HEK293 (cell line): Measurements from ENCODE around the gene LRCH4.

Experiments used
- KLF8 ChIP-seq: fragments of 450-650 bp; formaldehyde crosslinking; IDR thresholded peaks from 2 replicates; pipeline ENCODE4 v1.5.1; 2016; ENCODE audit warnings: missing biosample characterization, missing genetic modification characterization
- OSR2 ChIP-seq: fragments of 450-650 bp; formaldehyde crosslinking; IDR thresholded peaks from 2 replicates; pipeline ENCODE4 v1.5.1; 2016; ENCODE audit warnings: missing biosample characterization, missing genetic modification characterization
- REPIN1 ChIP-seq: fragments of 450-650 bp; formaldehyde crosslinking; IDR thresholded peaks from 2 replicates; pipeline ENCODE4 v1.5.1; 2017; ENCODE audit warnings: missing biosample characterization, missing genetic modification characterization, low read depth
- SP2 ChIP-seq: fragments of 450-650 bp; formaldehyde crosslinking; IDR thresholded peaks from 2 replicates; pipeline ENCODE4 v1.5.1; 2016; ENCODE audit warnings: missing biosample characterization, missing genetic modification characterization
- ZBTB17 ChIP-seq: fragments of 450-650 bp; formaldehyde crosslinking; IDR thresholded peaks from 2 replicates; pipeline ENCODE4 v1.5.1; 2016; ENCODE audit warnings: missing biosample characterization, missing genetic modification characterization
- ZBTB26 ChIP-seq: fragments of 450-650 bp; formaldehyde crosslinking; optimal IDR thresholded peaks from 2 replicates; pipeline ENCODE3; 2016; ENCODE audit warnings: missing biosample characterization, mild to moderate bottlenecking, missing genetic modification characterization
- ZBTB6 ChIP-seq: fragments of 450-650 bp; formaldehyde crosslinking; IDR thresholded peaks from 2 replicates; pipeline ENCODE4 v1.5.1; 2017; ENCODE audit warnings: missing biosample characterization, missing genetic modification characterization
- ZBTB7A ChIP-seq: fragments of 450-650 bp; formaldehyde crosslinking; IDR thresholded peaks from 2 replicates; pipeline ENCODE4 v1.5.1; 2016; ENCODE audit warnings: low read depth, missing biosample characterization, missing genetic modification characterization
- ZFHX2 ChIP-seq: fragments of 450-650 bp; formaldehyde crosslinking; conservative IDR thresholded peaks from 2 replicates; pipeline ENCODE4 v1.5.1; 2016; ENCODE audit warnings: missing biosample characterization, missing genetic modification characterization
- ZNF140 ChIP-seq: fragments of 450-650 bp; formaldehyde crosslinking; IDR thresholded peaks from 2 replicates; pipeline ENCODE4 v1.5.1; 2016; ENCODE audit warnings: missing biosample characterization, missing genetic modification characterization
- ZNF146 ChIP-seq: fragments of 450-650 bp; formaldehyde crosslinking; IDR thresholded peaks from 2 replicates; pipeline ENCODE4 v1.5.1; 2016; ENCODE audit warnings: missing biosample characterization, missing genetic modification characterization
- ZNF169 ChIP-seq: fragments of 450-650 bp; formaldehyde crosslinking; IDR thresholded peaks from 2 replicates; pipeline ENCODE4 v1.5.1; 2016; ENCODE audit warnings: missing biosample characterization, missing genetic modification characterization
- ZNF175 ChIP-seq: fragments of 450-650 bp; formaldehyde crosslinking; IDR thresholded peaks from 2 replicates; pipeline ENCODE4 v1.5.1; 2016; ENCODE audit warnings: missing biosample characterization, missing genetic modification characterization
- ZNF184 ChIP-seq: fragments of 450-650 bp; IDR thresholded peaks from 2 replicates; pipeline ENCODE4 v1.5.1; 2018; ENCODE audit warnings: missing biosample characterization, mild to moderate bottlenecking, missing genetic modification characterization
- ZNF24 ChIP-seq: fragments of 450-650 bp; formaldehyde crosslinking; IDR thresholded peaks from 2 replicates; pipeline ENCODE4 v1.5.1; 2016; ENCODE audit warnings: missing biosample characterization, missing genetic modification characterization
- ZNF280C ChIP-seq: fragments of 450-650 bp; formaldehyde crosslinking; IDR thresholded peaks from 2 replicates; pipeline ENCODE4 v1.5.1; 2016; ENCODE audit warnings: missing biosample characterization, missing genetic modification characterization
- ZNF302 ChIP-seq: fragments of 450-650 bp; formaldehyde crosslinking; IDR thresholded peaks from 2 replicates; pipeline ENCODE4 v1.5.1; 2016; ENCODE audit warnings: missing biosample characterization, missing genetic modification characterization, low read depth
- ZNF354C ChIP-seq: fragments of 450-650 bp; formaldehyde crosslinking; IDR thresholded peaks from 2 replicates; pipeline ENCODE4 v1.5.1; 2016; ENCODE audit warnings: missing biosample characterization, missing genetic modification characterization, low read depth, borderline replicate concordance
- ZNF366 ChIP-seq: fragments of 450-650 bp; formaldehyde crosslinking; conservative IDR thresholded peaks from 2 replicates; pipeline ENCODE4 v1.5.1; 2016; ENCODE audit warnings: missing biosample characterization, missing genetic modification characterization
- ZNF394 ChIP-seq: fragments of 450-650 bp; formaldehyde crosslinking; IDR thresholded peaks from 2 replicates; pipeline ENCODE4 v1.5.1; 2016; ENCODE audit warnings: missing biosample characterization, missing genetic modification characterization, mild to moderate bottlenecking, moderate library complexity, borderline replicate concordance
- ZNF398 ChIP-seq: fragments of 450-650 bp; formaldehyde crosslinking; IDR thresholded peaks from 2 replicates; pipeline ENCODE4 v1.5.1; 2017; ENCODE audit warnings: missing biosample characterization, missing genetic modification characterization
- ZNF416 ChIP-seq: fragments of 450-650 bp; formaldehyde crosslinking; IDR thresholded peaks from 2 replicates; pipeline ENCODE4 v1.5.1; 2016; ENCODE audit warnings: missing biosample characterization, missing genetic modification characterization
- ZNF433 ChIP-seq: fragments of 450-650 bp; formaldehyde crosslinking; IDR thresholded peaks from 2 replicates; pipeline ENCODE4 v1.5.1; 2016; ENCODE audit warnings: missing biosample characterization, missing genetic modification characterization, low read depth
- ZNF473 ChIP-seq: fragments of 450-650 bp; formaldehyde crosslinking; IDR thresholded peaks from 2 replicates; pipeline ENCODE4 v1.5.1; 2017; ENCODE audit warnings: missing biosample characterization, missing genetic modification characterization
- ZNF677 ChIP-seq: fragments of 450-650 bp; IDR thresholded peaks from 2 replicates; pipeline ENCODE4 v1.5.0; 2018; ENCODE audit warnings: missing biosample characterization, mild to moderate bottlenecking, missing genetic modification characterization, moderate library complexity
- ZNF707 ChIP-seq: fragments of 450-650 bp; formaldehyde crosslinking; IDR thresholded peaks from 2 replicates; pipeline ENCODE4 v1.5.1; 2016; ENCODE audit warnings: missing biosample characterization, missing genetic modification characterization
- ZNF768 ChIP-seq: fragments of 450-650 bp; formaldehyde crosslinking; IDR thresholded peaks from 2 replicates; pipeline ENCODE4 v1.5.1; 2018; ENCODE audit warnings: missing biosample characterization, mild to moderate bottlenecking, missing genetic modification characterization
- ZNF776 ChIP-seq: fragments of 450-650 bp; formaldehyde crosslinking; IDR thresholded peaks from 2 replicates; pipeline ENCODE4 v1.5.0; 2017; ENCODE audit warnings: missing biosample characterization, missing genetic modification characterization, borderline replicate concordance
- ZSCAN30 ChIP-seq: fragments of 450-650 bp; IDR thresholded peaks from 2 replicates; pipeline ENCODE4 v1.5.1; 2018; ENCODE audit warnings: missing biosample characterization, mild to moderate bottlenecking, missing genetic modification characterization, moderate library complexity
- TF ChIP-seq, protein P1 (sequence below): fragments of 450-650 bp; formaldehyde crosslinking; IDR thresholded peaks from 2 replicates; pipeline ENCODE4 v1.5.1; 2017; ENCODE audit warnings: missing biosample characterization, missing genetic modification characterization
- TF ChIP-seq, protein P2 (sequence below): fragments of 450-650 bp; IDR thresholded peaks from 2 replicates; pipeline ENCODE4 v1.5.1; 2018; ENCODE audit warnings: missing biosample characterization, missing genetic modification characterization

The LRCH4 gene

DNA sequence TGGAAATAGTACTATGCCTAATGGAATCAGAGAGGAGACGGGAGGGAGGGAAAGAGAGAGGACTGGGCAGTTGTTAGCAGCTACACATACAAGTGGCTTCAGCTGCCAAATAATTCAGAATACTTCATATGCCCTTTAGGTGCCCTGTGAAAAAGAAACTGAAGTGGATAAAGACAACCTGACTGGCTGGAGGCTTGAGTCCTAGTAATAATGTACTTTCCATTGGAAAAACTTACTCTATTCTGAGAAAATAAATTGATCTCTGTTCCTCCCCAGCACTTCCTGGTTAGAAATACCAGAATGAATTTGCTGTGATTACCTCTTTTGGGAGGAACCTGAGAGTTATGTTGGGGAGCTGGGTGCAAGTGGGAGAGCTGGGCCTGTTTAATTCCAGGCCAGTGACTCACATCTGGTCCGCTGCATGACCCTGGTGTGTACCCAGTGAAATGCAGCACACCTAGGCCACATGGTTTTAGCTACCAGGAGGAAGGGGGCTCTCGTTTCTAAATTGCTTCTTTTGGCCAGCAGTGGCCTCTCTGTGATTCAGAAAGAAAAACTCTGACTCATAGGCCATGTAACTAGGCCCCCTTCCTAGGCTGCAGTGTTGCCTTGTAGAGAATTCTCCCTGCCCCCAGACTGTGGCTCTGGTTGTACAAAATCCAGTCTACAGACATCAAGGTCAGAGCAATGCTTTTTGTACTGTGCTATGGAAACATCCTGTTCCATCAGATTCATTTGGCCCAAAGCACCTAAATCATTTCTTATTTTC, 40.4 kb downstream of the LRCH4 start (continued):
- TF ChIP-seq ZNF169 (tag by site-specific recombination) (no peak), ZNF416 (tag by site-specific recombination) (no peak), ZNF433 (no peak), ZNF473 (tag by site-specific recombination) (no peak), ZNF146 (no peak), REPIN1 (tag by site-specific recombination) (no peak), ZBTB7A (tag by site-specific recombination) (no peak), ZNF776 (no peak), ZFHX2 (tag by site-specific recombination) (no peak), ZNF140 (no peak), ZNF707 (tag by site-specific recombination) (peak; percentile 35; the same call in 1 of the 2 replicates), KLF8 (tag by site-specific recombination) (no peak), ZNF24 (tag by site-specific recombination) (no peak), ZNF280C (tag by site-specific recombination) (no peak), ZNF354C (tag by site-specific recombination) (no peak), SP2 (tag by site-specific recombination) (no peak), ZNF184 (tag by site-specific recombination) (no peak), ZNF394 (tag by site-specific recombination) (no peak), ZNF398 (tag by site-specific recombination) (no peak), OSR2 (tag by site-specific recombination) (0 out of 2 replicates have a peak, but pooled peaks have one; percentile 35), ZBTB6 (no peak), ZBTB17 (tag by site-specific recombination) (peak; percentile 65), ZSCAN30 (no peak), ZNF768 (tag by site-specific recombination) (no peak), ZNF302 (tag by site-specific recombination) (no peak), ZBTB26 (no peak), ZNF175 (tag by site-specific recombination) (no peak), ZNF677 (tag by site-specific recombination) (no peak), ZNF366 (peak; percentile 33; the same call in 1 of the 2 replicates)
- TF ChIP-seq, protein P1, sequence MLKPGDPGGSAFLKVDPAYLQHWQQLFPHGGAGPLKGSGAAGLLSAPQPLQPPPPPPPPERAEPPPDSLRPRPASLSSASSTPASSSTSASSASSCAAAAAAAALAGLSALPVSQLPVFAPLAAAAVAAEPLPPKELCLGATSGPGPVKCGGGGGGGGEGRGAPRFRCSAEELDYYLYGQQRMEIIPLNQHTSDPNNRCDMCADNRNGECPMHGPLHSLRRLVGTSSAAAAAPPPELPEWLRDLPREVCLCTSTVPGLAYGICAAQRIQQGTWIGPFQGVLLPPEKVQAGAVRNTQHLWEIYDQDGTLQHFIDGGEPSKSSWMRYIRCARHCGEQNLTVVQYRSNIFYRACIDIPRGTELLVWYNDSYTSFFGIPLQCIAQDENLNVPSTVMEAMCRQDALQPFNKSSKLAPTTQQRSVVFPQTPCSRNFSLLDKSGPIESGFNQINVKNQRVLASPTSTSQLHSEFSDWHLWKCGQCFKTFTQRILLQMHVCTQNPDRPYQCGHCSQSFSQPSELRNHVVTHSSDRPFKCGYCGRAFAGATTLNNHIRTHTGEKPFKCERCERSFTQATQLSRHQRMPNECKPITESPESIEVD (tag by site-specific recombination): no peak
- TF ChIP-seq, protein P2, sequence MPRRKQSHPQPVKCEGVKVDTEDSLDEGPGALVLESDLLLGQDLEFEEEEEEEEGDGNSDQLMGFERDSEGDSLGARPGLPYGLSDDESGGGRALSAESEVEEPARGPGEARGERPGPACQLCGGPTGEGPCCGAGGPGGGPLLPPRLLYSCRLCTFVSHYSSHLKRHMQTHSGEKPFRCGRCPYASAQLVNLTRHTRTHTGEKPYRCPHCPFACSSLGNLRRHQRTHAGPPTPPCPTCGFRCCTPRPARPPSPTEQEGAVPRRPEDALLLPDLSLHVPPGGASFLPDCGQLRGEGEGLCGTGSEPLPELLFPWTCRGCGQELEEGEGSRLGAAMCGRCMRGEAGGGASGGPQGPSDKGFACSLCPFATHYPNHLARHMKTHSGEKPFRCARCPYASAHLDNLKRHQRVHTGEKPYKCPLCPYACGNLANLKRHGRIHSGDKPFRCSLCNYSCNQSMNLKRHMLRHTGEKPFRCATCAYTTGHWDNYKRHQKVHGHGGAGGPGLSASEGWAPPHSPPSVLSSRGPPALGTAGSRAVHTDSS: no peak
